ENCODE results near the gene JAKMIP2.

GRCh38 chr5:147734894-147735293 is 47.6 kb downstream of the JAKMIP2 start:
- no peak for TF ChIP-seq EZH2phosphoT487 (IDR thresholded peaks at IDR 0.05; ENCODE audit: insufficient read depth, low read depth)
- no peak for TF ChIP-seq EZH2 (IDR thresholded peaks at IDR 0.05; ENCODE audit: insufficient read depth, poor library complexity, severe bottlenecking)

Measured in GM23248 (cell line).